PC-9 (cell line): ENCODE results near the gene ASTN2.

Experiments
- EZH2 ChIP-seq: fragments of 200-600 bp; sonication (generic); IDR thresholded peaks from 2 replicates; pipeline ENCODE4 v1.8.0; 2017; ENCODE audit warnings: antibody characterized with exemption, low read depth
- TF ChIP-seq, protein P1 (sequence below): fragments of 200-600 bp; sonication (generic); conservative IDR thresholded peaks from 2 replicates; pipeline ENCODE4 v1.6.1; 2017; ENCODE audit warnings: mixed run types, antibody characterized with exemption, mild to moderate bottlenecking, moderate library complexity

- TF ChIP-seq, protein P1, sequence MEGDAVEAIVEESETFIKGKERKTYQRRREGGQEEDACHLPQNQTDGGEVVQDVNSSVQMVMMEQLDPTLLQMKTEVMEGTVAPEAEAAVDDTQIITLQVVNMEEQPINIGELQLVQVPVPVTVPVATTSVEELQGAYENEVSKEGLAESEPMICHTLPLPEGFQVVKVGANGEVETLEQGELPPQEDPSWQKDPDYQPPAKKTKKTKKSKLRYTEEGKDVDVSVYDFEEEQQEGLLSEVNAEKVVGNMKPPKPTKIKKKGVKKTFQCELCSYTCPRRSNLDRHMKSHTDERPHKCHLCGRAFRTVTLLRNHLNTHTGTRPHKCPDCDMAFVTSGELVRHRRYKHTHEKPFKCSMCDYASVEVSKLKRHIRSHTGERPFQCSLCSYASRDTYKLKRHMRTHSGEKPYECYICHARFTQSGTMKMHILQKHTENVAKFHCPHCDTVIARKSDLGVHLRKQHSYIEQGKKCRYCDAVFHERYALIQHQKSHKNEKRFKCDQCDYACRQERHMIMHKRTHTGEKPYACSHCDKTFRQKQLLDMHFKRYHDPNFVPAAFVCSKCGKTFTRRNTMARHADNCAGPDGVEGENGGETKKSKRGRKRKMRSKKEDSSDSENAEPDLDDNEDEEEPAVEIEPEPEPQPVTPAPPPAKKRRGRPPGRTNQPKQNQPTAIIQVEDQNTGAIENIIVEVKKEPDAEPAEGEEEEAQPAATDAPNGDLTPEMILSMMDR: no peak
- no peak for TF ChIP-seq EZH2
These were observed 758.3 kb downstream of the ASTN2 start for GRCh38 chr9:116656501-116656971.
